AG09309 (cell line): ENCODE results near the gene PPP6R3.
A peak's percentile ranks its signal among the peaks of the same experiment; 100 is the strongest.
"Not testable (repeated sequence)": the region's sequence is repeated elsewhere in the genome, so short reads cannot be mapped to it uniquely, and the experiment has no call there.

Experiments used
- DNase-seq: peaks from one replicate; pipeline ENCODE4 v3.0.0-alpha.2; 2010; ENCODE audit warnings: low read depth
- H3K4me3 ChIP-seq: 2 replicates; pipeline ENCODE4 v1.5.1; 2011; ENCODE audit warnings: mild to moderate bottlenecking, low read depth, low read length, moderate library complexity; ENCODE audit not compliant: control insufficient read depth
- CTCF ChIP-seq: IDR thresholded peaks from 2 replicates; pipeline ENCODE4 v1.5.1; 2011; ENCODE audit warnings: mild to moderate bottlenecking, low read depth, low read length, inconsistent platforms; ENCODE audit not compliant: insufficient read depth, control insufficient read depth; ENCODE audit errors: missing control alignments

Gene PPP6R3

DNA sequence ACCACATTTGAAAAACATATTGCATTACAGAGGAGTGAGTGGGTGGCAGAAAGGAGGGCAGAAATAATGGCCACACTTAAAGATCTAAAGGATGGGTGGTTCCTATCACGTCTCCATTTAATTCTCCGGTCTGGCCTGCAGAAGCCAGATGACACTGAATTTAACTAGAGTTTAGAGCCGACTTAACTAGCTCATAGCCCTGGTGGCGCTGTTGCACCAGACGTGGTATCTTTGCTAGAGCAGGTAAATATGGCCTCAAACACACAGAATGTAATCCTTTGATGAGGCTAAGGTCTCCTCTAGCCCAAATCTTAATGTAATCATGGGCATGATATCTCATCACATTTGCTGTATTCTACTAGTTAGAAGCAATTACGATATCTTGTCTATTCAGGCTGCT is 172.2 kb downstream of the PPP6R3 start:
- TF ChIP-seq CTCF: peak; percentile 62
- peak; percentile 2 for DNase-seq
- H3K4me3 ChIP-seq: no peak overlapping the region

DNA sequence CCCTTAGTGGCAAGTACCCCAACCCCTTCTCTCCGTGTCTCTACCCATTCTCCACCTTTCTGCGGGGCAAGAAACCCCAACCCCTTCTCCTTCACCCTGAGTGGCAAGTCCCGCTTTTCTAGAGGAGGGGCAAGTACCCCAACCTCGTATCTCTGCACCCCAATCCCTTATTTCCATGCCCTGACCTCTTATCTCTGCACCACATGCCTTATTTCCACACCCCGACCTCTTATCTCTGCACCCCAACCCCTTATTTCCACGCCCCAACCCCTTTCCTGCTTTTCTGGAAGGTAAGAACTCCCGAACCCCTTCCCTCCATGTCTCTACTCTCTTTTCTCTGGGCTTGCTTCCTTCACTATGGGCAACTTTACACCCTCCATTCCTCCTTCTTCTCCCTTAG is 174.1 kb downstream of the PPP6R3 start:
- not testable (repeated sequence) for DNase-seq, H3K4me3 ChIP-seq

DNA sequence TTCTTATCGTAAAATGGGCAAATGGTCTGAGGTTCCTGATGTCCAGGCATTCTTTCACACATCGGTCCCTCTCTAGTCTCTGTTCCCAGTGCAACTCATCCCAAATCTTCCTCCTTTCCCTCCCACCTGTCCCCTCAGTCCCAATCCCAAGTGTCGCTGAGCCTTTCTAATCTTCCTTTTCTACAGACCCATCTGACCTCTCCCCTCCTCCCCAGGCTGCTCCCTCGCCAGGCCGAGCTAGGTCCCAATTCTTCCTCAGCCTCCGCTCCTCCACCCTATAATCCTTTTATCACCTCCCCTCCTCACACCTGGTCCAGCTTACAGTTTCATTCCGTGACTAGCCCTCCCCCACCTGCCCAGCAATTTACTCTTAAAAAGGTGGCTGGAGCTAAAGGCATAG is 174.6 kb downstream of the PPP6R3 start:
- H3K4me3 ChIP-seq, DNase-seq: not testable (repeated sequence)

GRCh38 chr11:68635883-68636282 is 175.3 kb downstream of the PPP6R3 start:
- not testable (repeated sequence) for DNase-seq, H3K4me3 ChIP-seq

- H3K4me3 ChIP-seq, DNase-seq: not testable (repeated sequence)
Measured at GRCh38 chr11:68639322-68639721, 178.8 kb downstream of the PPP6R3 start.

DNA sequence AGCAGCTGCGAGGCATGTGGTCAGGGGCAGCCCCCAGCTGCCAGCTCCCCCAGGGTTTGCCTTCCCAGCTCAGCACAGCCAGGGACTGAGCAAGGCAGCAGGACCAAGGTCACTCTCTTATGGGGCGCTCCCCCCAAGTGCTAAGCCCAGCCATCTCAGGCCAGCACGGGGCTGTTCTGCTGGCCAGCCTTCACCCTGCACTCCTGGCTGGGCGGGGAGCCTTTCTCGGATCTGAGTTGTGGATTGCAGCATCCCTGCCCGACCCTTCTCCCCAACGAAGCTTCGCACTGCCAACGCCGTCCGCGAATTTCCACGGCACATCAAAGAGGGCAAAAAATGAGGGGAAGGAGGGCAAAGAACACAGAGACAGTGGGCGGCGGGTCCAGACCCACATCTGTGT is 181.3 kb downstream of the PPP6R3 start:
- no peak overlapping the region for H3K4me3 ChIP-seq
- TF ChIP-seq CTCF: no peak
- no peak for DNase-seq

DNA sequence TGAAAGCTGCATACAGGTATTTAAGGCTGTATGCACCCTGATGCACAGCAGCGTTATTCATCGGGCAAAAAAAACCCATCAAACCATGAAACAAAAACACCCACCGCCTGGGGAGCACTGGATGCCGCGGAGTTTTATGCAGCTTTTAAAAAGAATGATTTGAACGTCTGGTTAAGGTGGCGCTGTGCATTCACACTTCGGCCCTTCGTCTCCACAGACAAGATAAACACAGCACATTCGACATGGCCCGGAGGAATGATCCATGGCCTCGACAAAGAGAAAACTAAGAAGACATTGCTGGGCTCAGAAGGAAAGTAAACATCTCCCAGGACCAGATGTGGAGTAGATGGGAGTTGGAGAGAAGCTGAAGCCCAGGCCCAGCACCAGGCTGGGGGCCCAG is 183.0 kb downstream of the PPP6R3 start:
- no peak for DNase-seq
- TF ChIP-seq CTCF: no peak
- H3K4me3 ChIP-seq: no peak overlapping the region

DNA sequence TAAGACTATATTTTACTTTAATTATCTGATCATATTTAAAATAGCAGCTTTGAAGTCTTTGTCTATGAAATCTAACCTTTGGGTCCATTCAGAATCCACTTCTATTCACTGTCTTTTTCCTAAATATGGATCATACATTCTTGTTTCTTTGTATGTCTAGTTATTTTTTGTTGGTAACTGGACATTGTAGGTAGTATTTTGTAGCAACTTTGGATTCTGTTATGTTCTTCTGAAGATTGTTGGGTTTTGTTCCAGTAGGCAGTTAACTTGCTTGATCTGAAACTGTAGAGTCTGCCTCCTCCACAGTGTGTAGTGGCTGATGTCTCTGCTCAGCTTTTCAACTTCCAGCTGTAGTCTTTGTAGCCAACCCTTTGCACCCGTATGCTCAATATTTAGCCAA is 186.3 kb downstream of the PPP6R3 start:
- no peak for TF ChIP-seq CTCF
- H3K4me3 ChIP-seq: no peak overlapping the region
- DNase-seq: no peak

DNA sequence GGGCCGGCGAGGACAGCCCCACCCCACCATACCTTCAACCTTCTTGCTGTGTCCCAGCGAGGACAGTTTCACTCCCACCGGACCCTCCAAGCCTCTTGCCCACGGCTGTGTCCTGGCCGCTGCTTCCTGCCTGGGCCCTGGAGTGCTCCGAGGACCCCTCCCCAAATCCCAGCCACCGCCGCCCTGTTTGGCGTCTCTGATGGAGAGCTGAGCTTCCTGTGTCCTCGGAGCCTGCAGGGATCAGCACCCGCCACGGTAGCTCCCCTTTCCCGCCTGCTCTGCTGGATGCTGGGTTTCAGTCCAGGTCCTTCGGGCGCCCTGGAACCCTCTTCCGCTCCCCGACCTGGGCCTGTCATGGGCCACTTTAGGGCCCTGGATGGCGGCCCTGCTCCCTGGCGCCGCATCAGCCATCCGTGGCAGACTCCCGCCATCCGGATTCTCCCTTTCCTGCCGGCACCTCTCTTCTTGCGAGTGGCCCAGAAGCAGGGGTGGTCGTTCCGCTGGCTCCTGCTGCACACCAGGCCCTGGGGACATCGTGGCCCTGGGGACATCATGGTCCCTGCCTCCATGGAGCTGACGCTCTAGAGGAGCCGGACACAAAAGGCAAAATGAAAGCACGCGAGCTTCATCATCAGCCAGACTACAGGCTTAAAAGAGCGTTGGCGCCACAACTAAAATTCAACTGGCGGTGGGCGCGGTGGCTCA is 189.5 kb downstream of the PPP6R3 start:
- H3K4me3 ChIP-seq: no peak overlapping the region
- no peak for DNase-seq
- no peak for TF ChIP-seq CTCF
